ENCODE data around the gene NPPA. TPM values are rescaled to one million over a fixed set of nuclear protein-coding genes. Genes with fewer than 3 reads are reported as not detected.

NPPA gene
- total RNA-seq, 2 experiments from 2014 or later: not detected

DNA sequence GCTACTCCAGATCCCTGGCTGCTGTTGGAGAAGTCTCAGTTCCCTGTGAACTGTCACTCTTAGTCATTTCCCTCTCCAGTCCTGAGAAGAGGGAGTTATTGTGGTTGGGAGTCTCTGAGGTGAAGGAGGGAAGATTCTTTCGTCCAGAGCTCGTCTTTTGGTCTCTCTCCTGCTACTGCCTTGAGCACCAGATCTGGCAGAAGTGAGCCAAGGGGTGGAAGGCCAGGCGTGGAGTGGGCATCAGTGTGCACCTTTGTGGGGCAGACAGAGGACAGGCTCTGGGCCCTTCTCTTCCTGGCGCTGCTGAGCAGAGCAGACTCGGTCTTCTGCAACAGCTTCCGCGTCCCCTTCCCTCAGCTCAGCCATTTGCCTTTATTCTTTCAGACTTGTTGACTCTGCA is 22.5 kb downstream of the NPPA start:
- ChIA-PET POLR2A (interaction anchor here (1.3 kb wide), 2 partner anchors 10 to 87 kb away, joined by 3 read pairs; no protein-coding TSS in a partner anchor), CTCF (ENCODE audit: unreplicated experiment) (no interaction called here)
- no peak overlapping the region for H3K4me2 ChIP-seq (ENCODE audit: low read length)
- no peaks in the 10 kb centered on the region for H3K9me3 ChIP-seq (ENCODE audit: low read length)
- intact Hi-C loops (cut with micrococcal nuclease; ENCODE audit: unreplicated experiment): no loop called here
- no peak overlapping the region for H3K27ac ChIP-seq (ENCODE audit: low read depth, low read length, poor library complexity, severe bottlenecking)
- H3K4me1 ChIP-seq (ENCODE audit: insufficient read depth, low read length, poor library complexity, severe bottlenecking): no peaks in the 10 kb centered on the region
- no peak overlapping the region for H3K4me3 ChIP-seq (ENCODE audit: low read depth, low read length, poor library complexity, severe bottlenecking)
- BruUV-seq (replicated peaks): no TSS peak
- TF ChIP-seq EZH2phosphoT487 (IDR thresholded peaks at IDR 0.05; ENCODE audit: borderline replicate concordance, low read depth, low read length): no peak
- TF ChIP-seq, protein P1, sequence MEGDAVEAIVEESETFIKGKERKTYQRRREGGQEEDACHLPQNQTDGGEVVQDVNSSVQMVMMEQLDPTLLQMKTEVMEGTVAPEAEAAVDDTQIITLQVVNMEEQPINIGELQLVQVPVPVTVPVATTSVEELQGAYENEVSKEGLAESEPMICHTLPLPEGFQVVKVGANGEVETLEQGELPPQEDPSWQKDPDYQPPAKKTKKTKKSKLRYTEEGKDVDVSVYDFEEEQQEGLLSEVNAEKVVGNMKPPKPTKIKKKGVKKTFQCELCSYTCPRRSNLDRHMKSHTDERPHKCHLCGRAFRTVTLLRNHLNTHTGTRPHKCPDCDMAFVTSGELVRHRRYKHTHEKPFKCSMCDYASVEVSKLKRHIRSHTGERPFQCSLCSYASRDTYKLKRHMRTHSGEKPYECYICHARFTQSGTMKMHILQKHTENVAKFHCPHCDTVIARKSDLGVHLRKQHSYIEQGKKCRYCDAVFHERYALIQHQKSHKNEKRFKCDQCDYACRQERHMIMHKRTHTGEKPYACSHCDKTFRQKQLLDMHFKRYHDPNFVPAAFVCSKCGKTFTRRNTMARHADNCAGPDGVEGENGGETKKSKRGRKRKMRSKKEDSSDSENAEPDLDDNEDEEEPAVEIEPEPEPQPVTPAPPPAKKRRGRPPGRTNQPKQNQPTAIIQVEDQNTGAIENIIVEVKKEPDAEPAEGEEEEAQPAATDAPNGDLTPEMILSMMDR (conservative IDR thresholded peaks at IDR 0.05; ENCODE audit: low read length): no peak
- H2AFZ ChIP-seq (ENCODE audit: low read length): no peak overlapping the region
- H3K36me3 ChIP-seq (ENCODE audit: insufficient read depth, low read length): peaks cover 81% of the 10 kb centered on the region
- H3K79me2 ChIP-seq (ENCODE audit: insufficient read depth, low read depth, low read length): no peaks in the 10 kb centered on the region
- no peaks in the 10 kb centered on the region for H4K20me1 ChIP-seq (ENCODE audit: insufficient read depth, low read length)
- H3K9me2 ChIP-seq (ENCODE audit: insufficient read depth, low read length): no peaks in the 10 kb centered on the region
- no peak for DNase-seq (ENCODE audit: low spot score)

- ChIA-PET POLR2A (no interaction called here), CTCF (ENCODE audit: unreplicated experiment) (no interaction called here)
- BruUV-seq (replicated peaks): no TSS peak
- Histone ChIP-seq H3K9me2 (ENCODE audit: insufficient read depth, low read length) (no peaks in the 10 kb centered on the region), H3K4me2 (ENCODE audit: low read length) (no peak overlapping the region), H3K9me3 (ENCODE audit: low read length) (no peaks in the 10 kb centered on the region), H3K79me2 (ENCODE audit: insufficient read depth, low read depth, low read length) (no peaks in the 10 kb centered on the region), H4K20me1 (ENCODE audit: insufficient read depth, low read length) (no peaks in the 10 kb centered on the region), H3K4me3 (ENCODE audit: low read depth, low read length, poor library complexity, severe bottlenecking) (no peak overlapping the region), H2AFZ (ENCODE audit: low read length) (no peak overlapping the region), H3K4me1 (ENCODE audit: insufficient read depth, low read length, poor library complexity, severe bottlenecking) (no peaks in the 10 kb centered on the region), H3K36me3 (ENCODE audit: insufficient read depth, low read length) (peaks cover 80% of the 10 kb centered on the region), H3K27ac (ENCODE audit: low read depth, low read length, poor library complexity, severe bottlenecking) (no peak overlapping the region)
- DNase-seq (ENCODE audit: low spot score): no peak
- no peak for TF ChIP-seq EZH2phosphoT487 (IDR thresholded peaks at IDR 0.05; ENCODE audit: borderline replicate concordance, low read depth, low read length)
- TF ChIP-seq, protein P1 (conservative IDR thresholded peaks at IDR 0.05; ENCODE audit: low read length): no peak
- intact Hi-C loops (cut with micrococcal nuclease; ENCODE audit: unreplicated experiment): no loop called here
Observed at GRCh38 chr1:11823366-11824137, 24.0 kb downstream of the NPPA start.

DNA sequence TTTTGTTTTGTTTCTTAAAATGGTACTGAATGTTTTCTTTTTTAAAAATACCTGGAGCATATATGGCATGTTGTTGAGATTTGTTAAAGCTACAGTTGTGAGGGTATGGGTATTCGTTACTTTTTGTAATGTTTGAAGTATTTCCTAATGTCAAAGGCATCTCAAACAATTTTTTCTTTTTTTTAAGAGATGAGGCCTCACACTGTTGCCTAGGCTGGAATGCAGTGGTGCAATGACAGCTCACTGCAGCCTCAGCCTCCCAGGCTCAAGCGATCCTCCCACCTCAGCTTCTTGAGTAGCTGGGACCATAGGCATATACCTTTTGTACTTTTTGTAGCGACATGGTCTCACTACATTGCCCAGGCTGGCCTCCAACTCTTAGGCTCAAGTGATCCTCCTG is 25.5 kb downstream of the NPPA start:
- Histone ChIP-seq H3K9me3 (ENCODE audit: low read length) (no peaks in the 10 kb centered on the region), H3K4me1 (ENCODE audit: insufficient read depth, low read length, poor library complexity, severe bottlenecking) (no peaks in the 10 kb centered on the region), H3K79me2 (ENCODE audit: insufficient read depth, low read depth, low read length) (no peaks in the 10 kb centered on the region), H3K27ac (ENCODE audit: low read depth, low read length, poor library complexity, severe bottlenecking) (no peak overlapping the region), H3K9me2 (ENCODE audit: insufficient read depth, low read length) (no peaks in the 10 kb centered on the region), H4K20me1 (ENCODE audit: insufficient read depth, low read length) (no peaks in the 10 kb centered on the region), H3K4me3 (ENCODE audit: low read depth, low read length, poor library complexity, severe bottlenecking) (no peak overlapping the region), H3K4me2 (ENCODE audit: low read length) (no peak overlapping the region), H3K36me3 (ENCODE audit: insufficient read depth, low read length) (peaks cover 78% of the 10 kb centered on the region), H2AFZ (ENCODE audit: low read length) (no peak overlapping the region)
- CTCF ChIA-PET (ENCODE audit: unreplicated experiment): no interaction called here
- POLR2A ChIA-PET: no interaction called here
- no TSS peak for BruUV-seq (replicated peaks)
- intact Hi-C loops (cut with micrococcal nuclease; ENCODE audit: unreplicated experiment): no loop called here
- no peak for TF ChIP-seq EZH2phosphoT487 (IDR thresholded peaks at IDR 0.05; ENCODE audit: borderline replicate concordance, low read depth, low read length)
- TF ChIP-seq, protein P1 (conservative IDR thresholded peaks at IDR 0.05; ENCODE audit: low read length): no peak
- DNase-seq (ENCODE audit: low spot score): no peak
